NCI-H2081 treated with DMSO at 0.1 percent for 48 hours (cell line): ENCODE measurements around the gene ZNF511.
"Not testable (repeated sequence)": the region's sequence is repeated elsewhere in the genome, so short reads cannot be mapped to it uniquely, and the experiment has no call there.

Experiments used
- DNase-seq: peaks from one replicate; lab custom pipeline; 2025; lab: John Stamatoyannopoulos, UW

Gene ZNF511, protein sequence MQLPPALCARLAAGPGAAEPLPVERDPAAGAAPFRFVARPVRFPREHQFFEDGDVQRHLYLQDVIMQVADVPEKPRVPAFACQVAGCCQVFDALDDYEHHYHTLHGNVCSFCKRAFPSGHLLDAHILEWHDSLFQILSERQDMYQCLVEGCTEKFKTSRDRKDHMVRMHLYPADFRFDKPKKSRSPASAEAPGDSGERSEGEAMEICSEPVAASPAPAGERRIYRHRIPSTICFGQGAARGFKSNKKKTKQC

DNA sequence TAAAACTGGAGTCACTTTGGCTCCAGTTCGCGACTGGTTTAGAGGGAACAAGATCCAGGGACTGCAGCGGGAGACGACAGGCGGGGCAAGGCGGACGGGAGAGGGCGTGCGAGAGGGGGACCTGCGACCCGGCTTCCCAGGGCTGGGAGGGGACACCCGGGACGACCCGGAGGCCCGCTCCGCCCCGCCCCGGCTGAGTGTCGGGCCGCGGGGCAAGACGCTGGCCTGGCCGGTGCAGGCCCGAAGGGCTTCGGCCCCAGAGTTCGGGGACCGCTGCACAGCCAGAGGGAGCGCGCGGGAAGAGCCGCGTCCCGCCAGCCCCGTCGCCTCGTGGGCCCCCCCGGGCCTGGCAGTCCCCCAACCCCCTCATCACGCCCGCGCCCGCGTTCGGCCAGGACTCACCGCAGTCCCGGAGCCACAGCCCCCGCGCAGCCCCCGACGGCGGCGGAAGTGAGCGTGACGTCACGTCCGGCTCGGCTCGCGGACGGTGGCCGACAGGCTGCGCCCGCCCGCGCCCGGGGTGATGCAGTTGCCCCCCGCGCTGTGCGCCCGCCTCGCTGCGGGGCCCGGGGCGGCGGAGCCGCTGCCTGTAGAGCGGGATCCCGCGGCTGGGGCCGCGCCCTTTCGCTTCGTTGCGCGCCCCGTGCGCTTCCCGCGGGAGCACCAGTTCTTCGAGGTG lies at the start of gene ZNF511, which contains the start of gene TUBGCP2:
ZNF511 (plus strand) TSS at position 494 of the 679 bp plus-strand sequence; CDS start at position 524, 30 bp downstream.
TUBGCP2 (minus strand) TSS at position 452 of the 679 bp plus-strand sequence. CDS start 5,931 bp downstream, outside the sequence.
- DNase-seq, result peak; percentile 50

DNA sequence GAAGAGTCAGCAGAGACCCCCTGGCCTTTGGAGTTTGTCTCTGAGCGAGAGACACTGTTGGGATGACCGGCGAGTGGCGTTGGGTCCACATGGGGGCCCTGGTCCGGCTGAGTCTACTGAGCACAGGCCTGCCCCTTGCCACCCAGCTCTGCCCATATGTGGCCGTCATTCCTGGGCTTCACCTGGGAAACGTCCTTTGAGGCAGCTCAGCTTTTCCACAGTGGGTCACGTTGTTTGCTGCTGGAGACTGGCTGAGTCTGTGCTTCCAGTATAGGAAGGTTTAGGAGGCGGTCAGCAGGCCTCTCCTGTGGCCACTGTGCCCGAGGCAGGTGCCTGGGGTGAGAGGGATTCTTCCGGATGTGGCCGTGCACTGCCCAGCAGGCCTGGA lies 49.1 kb upstream of the ZNF511 start:
- DNase-seq, result no peak

DNA sequence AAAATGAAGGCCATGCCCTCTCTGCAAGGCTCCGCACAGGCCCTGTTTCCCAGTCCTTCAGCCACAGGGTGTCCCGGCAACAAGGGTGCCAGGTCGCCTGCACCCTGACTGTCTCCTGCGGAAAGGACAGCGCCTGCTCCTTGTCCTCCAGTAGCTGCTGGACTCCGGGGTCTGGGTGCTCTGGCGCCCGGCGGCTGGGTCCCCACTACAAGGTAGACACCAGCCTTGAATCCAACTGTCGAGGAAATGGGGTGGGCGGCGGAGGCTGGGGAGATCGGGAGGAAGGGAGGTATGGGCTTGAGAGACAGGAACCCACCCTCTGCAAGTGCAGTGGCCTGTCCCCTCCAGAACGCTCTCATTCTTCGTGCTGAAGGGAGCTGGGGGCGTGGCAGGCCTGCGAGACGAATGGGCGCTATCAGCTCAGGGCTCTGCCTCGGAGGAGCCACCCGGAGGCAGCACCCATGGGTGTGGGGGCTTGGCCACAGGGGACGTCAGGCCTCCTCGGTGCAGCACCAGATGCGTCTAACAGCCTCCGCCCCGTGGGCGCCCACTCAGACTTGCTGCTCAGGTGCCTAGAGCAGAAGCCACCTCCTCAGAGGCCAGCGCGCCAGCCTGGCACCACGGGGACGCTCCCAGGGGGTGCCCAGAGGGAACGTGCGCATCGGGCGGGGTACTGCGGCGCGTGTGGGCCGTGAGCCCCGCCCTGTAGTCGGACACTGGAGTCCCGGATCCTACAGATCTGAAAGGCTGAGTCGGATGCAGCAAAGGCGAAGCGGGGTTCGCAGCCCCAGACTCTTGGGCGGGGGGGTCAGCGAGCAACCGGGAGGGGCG lies 47.6 kb upstream of the ZNF511 start:
- DNase-seq, result no peak

DNA sequence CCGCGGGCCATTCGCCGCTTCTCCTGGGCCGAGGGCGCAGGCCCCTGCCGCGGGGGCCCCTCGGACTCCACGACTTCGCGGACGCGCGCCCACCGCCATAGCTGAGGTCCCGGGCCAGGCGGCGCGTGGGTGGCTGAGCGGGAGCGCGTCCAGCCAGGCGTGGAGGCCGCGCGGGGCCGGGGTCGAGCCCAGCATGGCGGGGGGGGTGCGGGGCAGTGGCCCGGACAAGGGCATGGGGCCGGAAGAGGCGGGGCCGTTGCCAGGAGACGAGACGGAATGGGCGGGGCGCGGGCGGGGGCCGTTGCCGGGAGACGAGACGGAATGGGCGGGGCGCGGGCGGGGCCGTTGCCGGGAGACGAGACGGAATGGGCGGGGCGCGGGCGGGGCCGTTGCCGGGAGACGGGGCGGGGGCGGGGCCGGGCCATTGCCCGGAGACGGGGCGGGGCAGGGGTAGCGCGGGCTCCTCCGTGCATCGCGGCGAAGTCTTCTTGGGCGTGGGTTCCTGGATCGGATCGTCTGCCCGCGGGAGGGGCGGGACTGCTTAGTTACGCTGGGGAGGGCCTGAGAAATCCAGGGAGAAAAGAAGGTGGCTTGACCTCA lies 46.9 kb upstream of the ZNF511 start:
- no peak for DNase-seq

DNA sequence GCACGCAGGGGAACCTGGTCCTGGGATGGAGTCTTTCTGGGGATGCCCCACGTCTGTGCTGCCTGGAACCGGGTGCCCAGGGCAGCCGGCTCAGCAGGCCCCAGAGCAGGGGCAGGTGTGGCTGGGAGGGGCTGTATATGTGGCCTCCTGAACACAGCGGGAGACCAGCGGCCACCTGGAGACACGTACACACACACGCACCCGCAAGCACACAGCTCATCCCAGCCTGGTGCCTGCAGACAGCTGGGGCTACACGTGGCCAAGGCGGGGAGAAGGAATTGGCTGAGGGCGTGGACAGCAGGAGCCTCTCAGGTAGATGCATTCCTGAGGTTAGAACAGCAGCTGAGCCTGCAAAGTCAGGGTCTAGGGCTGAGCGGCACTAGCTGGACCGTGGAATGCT lies 46.0 kb upstream of the ZNF511 start:
- DNase-seq, result no peak

DNA sequence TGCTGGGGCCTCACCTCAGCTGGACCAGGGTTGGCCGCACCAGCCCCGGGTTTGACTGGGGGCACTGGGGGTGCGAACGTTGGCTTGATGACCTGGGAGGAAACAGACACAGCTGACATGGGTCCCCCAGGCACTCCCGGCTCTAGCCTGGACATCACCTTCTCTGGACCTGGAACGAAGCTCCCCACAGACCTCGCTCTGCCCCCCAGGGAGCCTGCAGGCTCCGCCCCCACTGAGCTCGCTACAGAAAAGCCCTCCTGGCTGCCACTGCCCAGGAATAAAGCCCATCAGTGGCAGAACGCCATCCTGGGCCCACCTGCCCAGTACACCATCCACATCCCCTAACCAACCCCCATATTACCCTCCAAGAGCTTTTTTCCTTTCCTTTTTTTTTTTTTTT lies 45.0 kb upstream of the ZNF511 start:
- DNase-seq, result no peak

DNA sequence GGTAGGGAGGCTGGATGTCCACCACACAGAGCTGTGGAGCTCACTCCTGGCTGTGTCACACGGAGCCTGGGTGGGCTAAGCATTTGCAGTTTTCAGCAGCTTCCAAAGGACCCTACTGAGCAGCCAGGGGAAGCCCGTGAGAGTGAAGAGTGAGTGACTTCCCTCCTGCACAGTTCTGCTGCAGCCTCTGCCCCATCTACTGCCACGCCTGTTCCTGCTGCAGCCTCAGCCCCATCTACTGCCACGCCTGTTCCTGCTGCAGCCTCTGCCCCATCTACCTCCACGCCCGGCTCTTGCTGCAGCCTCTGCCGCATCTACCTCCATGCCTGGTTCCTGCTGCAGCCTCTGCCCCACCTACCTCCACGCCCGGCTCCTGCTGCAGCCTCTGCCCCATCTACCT lies 44.3 kb upstream of the ZNF511 start:
- DNase-seq, result no peak

DNA sequence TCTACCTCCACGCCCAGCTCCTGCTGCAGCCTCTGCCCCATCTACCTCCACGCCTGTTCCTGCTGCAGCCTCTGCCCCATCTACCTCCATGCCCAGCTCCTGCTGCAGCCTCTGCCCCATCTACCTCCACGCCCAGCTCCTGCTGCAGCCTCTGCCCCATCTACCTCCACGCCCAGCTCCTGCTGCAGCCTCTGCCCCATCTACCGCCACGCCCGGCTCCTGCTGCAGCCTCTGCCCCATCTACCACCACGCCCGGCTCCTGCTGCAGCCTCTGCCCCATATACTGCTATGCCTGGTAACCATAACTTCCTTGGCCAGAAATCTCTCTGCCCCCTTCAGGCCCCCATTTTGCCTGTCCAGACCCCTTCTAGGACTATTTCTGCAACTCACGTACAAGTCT lies 43.7 kb upstream of the ZNF511 start:
- DNase-seq, result not testable (repeated sequence)

DNA sequence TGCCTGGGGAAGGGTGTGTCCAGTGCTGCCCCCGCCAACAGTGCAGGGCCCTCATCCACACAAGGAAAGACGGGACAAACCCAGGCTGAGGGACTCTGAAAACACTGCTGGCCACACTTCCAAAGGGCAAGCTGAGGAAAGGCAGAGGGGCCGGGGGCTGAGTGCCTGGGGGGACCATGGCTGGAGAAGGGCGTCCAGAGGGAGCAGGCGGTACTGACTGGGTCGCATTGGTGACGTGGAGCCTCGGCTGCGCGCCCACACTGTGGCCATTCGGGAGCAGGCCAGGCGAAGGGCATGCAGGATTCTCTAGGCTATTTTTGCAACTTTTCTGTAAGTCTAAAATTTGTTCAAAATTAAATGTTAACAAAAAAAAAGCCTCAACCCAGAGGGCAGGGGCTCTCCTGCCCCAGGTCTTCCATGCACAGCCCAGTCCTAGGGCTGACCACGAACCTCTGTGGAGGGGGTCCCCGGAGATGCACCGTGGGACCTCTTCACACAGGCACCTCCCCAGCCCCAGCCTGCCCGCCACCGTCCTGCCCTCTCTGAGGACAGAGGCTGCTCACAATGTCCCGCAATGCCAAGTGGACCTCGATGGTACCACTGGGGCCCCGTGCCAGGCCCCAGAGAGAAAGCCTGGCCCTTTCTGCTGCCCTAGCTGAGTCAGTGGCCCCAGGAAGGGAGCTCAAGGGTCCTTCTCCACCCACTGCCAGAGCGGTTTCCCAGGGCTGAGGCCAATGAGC lies 42.5 kb upstream of the ZNF511 start:
- no peak for DNase-seq

DNA sequence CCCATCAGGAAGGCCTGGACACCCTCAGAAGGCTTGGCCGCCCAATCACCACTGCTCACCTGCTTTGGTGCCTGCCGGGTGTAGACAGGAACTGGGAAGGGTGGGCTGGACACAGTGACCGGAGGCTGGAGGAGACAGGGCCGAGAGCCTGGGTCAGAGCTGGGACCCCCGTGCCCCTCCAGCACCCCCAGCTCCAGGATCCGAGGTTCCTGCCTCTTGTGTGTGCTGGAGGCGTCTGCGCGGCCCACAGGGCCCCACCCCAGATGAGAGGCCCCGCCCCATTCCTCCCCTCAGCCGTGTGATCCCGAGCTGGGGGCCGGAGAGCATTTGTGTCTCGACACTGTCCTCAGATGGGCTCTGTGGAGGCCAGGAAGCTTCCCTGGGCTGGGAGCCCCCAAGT lies 41.4 kb upstream of the ZNF511 start:
- no peak for DNase-seq

DNA sequence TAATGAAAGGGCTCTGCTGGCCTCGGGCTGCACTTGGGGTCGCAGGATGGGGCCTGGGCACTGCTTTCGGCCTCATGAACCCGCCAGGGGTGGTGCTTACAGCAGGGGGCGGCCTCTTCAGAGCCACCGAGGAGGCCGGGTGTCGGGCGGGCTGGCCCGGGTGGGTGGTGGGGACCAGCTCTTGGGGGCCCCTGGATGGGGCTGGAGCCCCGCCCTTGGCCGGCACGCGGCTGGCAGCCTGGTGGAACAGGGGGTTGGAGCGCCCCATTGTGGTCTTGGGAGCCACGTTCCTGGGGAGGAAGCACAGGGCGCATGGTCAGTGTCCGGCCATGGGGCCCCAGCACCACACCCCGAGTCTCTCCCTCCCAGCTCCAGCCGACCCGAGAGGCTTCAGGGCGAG lies 40.9 kb upstream of the ZNF511 start:
- no peak for DNase-seq

DNA sequence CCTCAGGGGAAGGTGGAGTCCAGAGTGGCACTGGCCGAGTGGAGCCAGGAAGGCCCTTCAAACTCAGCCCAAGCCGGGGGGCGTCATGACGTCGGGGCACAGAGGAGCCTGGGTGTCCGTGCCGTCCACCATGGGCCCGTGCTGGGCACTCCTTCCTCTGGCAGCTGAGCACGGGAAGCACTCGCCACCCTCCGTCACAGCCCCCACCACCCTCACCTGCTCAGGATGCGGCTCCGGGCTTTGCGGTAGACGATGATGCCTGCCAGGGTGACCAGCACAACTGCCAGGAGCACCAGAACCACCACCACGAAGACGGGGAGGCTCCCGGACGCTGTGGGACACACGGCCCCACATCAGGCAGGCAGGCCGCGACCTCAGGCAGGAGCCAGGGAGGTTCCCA lies 40.2 kb upstream of the ZNF511 start:
- no peak for DNase-seq

DNA sequence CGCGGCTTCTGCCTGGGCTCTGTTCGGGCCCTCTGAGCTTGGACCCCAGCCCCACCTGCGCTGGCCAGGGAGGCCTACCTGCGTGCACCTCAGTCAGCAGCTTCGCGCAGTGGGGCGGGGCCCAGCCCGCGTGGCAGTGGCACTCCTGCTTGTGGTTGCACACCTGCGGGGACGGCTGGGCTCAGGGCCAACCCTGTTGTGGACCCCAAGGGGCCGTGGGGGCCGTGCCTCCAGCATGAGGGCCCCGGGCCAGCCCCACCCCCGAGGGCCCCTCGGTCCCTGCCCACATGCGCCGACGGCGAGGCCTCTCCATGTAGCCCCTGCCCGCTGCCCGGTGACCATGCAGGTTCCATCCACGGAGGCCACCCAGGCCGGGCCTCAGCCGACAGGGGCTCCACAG lies 39.3 kb upstream of the ZNF511 start:
- DNase-seq, result no peak

DNA sequence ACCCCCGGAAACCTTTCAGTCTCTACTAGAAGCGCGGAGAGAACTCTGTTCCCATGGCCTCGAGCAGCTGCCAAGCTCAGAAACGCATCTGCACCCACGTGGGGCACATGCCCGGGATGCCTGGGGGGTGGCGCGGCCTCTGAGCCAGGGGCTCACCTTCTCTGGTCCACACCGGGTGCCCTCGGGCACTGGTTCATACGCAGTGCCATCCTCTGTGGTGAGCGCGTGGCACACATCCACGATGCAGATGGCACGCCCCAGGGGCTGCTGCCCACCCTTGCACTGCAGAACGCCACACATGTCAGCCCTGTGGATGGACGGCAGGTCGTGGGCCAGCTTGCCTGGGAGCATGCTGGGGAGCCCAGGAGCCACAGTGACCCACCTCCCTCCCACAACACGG lies 38.5 kb upstream of the ZNF511 start:
- no peak for DNase-seq

DNA sequence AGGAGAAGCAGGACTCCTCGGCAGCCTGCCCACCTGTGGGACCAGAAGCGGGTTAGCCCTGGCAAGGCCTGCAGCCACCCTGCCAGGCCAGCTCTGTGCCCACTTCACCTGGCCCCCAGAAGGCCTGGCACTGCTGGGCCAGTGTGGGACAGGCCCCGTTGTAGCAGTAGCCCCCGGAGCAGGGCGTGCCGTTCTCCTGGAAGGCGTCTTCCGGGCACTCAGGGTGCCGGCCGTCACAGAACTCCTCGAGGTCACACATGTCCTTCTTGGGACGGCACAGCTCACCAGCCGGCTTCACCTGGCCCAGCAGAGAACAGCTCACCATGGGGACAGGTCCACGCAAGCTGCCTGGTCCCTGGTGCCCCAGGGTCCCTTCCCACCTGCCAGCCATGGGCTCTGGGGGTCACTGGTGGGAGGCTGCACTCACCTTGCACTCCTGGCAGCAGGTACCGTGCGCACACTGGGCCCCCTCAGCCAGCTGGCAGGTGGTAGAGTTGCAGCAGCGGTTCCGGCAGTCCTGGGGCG lies 37.9 kb upstream of the ZNF511 start:
- no peak for DNase-seq

DNA sequence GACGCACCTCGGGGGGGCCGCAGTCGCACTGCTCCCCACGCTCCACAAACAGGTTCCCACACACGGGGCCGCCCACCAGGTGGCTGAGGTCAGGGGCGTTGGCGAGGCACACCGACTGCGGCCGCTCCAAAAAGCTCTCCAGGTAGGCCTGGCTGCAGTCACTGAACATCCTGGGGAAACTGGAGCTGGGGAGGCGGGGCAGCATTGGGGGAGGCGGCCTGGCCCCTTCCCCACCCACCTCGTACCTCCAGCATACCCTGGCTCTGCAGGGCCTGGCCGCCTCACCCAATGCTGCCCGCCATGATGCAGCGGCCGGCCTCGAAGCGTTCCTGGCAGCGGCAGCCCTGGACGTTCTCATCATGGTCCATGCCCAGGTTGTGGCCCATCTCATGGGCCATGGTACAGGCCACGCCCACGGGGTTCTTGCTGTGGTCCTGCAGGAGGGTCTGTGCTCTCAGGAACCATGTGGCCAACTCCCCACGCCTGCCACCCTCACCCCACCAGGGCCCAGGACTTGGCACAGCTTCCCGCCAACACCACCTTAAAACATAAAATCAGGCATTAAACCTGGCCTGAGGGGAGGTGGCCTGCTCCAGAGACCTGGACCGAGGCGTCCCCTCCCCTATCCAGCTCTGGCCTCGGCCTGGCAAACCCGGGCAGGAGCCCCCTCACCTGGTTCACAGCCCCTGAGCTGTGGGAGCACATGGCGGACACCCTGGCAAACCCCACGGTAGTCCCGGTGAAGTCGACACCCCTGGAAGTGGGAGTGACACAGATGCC lies 37.0 kb upstream of the ZNF511 start:
- no peak for DNase-seq

DNA sequence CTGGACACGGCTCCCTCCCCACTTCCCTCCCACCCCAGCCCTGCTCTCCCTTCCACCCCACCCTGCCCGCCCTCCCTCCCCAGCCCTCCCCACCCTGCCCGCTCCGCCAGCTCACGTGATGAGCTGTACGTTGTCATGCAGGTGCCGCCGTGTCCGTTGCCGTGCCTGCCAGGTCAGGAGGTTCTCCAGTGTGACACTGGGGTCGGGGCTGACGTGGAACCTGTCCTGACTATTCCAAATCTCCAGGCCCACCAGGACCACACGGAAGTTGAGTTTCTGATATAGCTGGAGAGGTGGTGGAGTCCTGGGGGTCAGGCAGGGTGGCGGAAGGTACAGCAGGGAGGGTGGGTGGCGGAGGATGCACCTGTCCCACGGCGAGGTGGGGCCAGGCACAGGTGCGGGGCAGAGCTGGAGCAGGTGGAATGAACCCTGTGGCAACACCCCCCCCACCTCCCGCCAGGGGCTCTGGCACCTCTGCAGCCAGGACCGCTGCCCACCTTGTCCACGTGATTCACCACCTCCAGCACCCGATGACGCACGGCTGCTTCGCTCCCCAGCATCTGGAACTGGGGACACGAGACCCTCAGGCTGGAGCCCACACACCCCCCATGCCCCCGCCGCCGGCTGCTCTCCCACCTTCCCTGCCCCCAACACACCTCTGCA lies 36.3 kb upstream of the ZNF511 start:
- no peak for DNase-seq

DNA sequence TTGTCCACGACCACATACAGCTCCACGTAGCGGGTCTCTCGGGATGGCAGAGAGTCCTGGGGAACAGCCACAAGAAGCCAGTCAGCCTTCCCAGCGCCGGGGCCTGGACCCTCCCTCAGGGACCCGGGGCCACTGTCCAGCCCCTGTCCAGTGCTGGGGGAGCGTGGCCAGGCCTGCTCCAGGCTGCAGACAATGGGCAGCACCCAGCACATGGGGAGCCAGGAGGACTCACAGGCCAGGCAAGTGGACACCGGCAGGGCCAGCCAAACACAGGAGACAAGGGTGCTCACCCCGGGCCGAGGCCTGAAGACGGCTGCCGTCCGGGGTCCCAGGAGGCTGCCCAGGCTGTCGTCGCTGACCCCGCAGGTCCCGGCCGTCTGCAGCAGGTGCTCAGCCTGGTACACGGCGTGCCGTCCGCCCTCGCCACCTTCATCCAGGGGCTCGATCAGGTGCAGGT lies 35.7 kb upstream of the ZNF511 start:
- DNase-seq, result no peak

DNA sequence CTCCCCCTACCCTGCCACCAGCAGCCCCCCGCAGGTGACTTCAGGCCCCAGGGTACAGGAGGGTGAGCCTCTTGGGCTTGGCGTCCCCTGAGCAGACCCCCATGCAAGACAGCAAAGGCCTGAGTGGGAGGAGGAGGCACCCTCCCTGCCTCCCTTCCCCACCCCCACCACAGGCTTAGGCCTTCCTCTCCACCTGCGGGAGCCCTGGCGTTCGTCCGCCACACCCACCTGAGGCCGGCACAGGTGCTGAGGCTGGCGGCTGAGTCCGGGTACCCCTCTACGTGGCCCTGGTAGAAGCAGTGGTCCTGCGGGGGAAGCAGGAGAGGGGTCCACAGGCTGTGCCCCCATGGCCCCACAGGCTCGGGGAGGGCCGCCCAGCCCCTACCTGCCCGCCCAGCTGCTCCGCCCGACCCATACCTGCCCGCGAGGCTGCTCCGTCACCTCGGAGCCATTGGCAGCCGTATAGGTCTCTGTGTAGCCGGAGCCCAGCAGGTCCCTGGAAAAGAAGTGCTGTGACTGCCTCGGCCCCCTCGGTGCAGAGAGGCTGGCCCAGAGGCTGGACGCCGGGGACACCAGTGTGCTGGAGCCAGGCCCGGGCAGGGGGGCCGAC lies 35.1 kb upstream of the ZNF511 start:
- no peak for DNase-seq
